K562 (cell line): ENCODE results near the gene BBX.

Source experiments
- CTCF ChIP-seq, 3 experiments: IDR thresholded peaks in 2 of 3; conservative IDR thresholded peaks in 1 of 3; 2 replicates each; pipeline ENCODE4 v1.5.1; 2011 to 2012; ENCODE audit warnings: low read length in 3 of 3, mild to moderate bottlenecking in 3 of 3, control low read depth in 2 of 3, improper control_type of control experiment in 1 of 3, inconsistent platforms in 1 of 3, low read depth in 1 of 3, mixed read lengths in 1 of 3, moderate library complexity in 1 of 3; ENCODE audit not compliant: insufficient read depth in 2 of 3
- FOXA1 ChIP-seq: fragments of 450-650 bp; IDR thresholded peaks from 2 replicates; pipeline ENCODE4 v1.6.1; 2016; ENCODE audit warnings: mild to moderate bottlenecking, borderline replicate concordance
- HDAC1 ChIP-seq, 2 experiments: fragments of 450-650 bp; IDR thresholded peaks; 2 replicates each; pipeline ENCODE4 v1.6.1; 2016 to 2017; ENCODE audit warnings: inconsistent platforms in 1 of 2, mild to moderate bottlenecking in 1 of 2, moderate library complexity in 1 of 2
- HNRNPLL ChIP-seq: fragments of 200-400 bp; formaldehyde crosslinking; IDR thresholded peaks from 2 replicates; pipeline ENCODE4 v1.6.1; 2017; ENCODE audit warnings: low read length, low read depth, mild to moderate bottlenecking; ENCODE audit not compliant: poor library complexity, severe bottlenecking
- ILK ChIP-seq: fragments of 450-650 bp; IDR thresholded peaks from 2 replicates; pipeline ENCODE4 v1.6.1; 2016; ENCODE audit warnings: missing genetic modification characterization, low read depth, mild to moderate bottlenecking, missing compliant biosample characterization, moderate library complexity, borderline replicate concordance
- NFE2L1 ChIP-seq: fragments of 450-650 bp; IDR thresholded peaks from 2 replicates; pipeline ENCODE4 v1.6.1; 2016; ENCODE audit warnings: missing genetic modification characterization, low read depth, mild to moderate bottlenecking, missing compliant biosample characterization, moderate library complexity, borderline replicate concordance
- RFX7 ChIP-seq: fragments of 250-450 bp; sonication (Bioruptor Pico); IDR thresholded peaks from 2 replicates; pipeline ENCODE4 v1.5.1; 2021; ENCODE audit warnings: mild to moderate bottlenecking
- TCF7L2 ChIP-seq: fragments of 150-350 bp; IDR thresholded peaks from 2 replicates; pipeline ENCODE4 v1.6.1; 2016; ENCODE audit warnings: low read depth, mild to moderate bottlenecking, low read length, moderate library complexity
- TEAD4 ChIP-seq, 2 experiments: sonication (generic) in 1 of 2; formaldehyde crosslinking in 1 of 2; IDR thresholded peaks; 2 replicates each; pipeline versions ENCODE4 v1.6.1 to v1.8.0; 2012 to 2022; ENCODE audit warnings: borderline replicate concordance in 1 of 2, inconsistent platforms in 1 of 2, low read length in 1 of 2, mild to moderate bottlenecking in 1 of 2, missing genetic modification reagents in 1 of 2
- TSHZ1 ChIP-seq: fragments of 250-450 bp; sonication (Bioruptor Pico); IDR thresholded peaks from 2 replicates; pipeline ENCODE4 v1.4.0; 2020; ENCODE audit warnings: mild to moderate bottlenecking, moderate library complexity
- UBTF ChIP-seq, 2 experiments: IDR thresholded peaks; 2 replicates each; pipeline ENCODE4 v1.6.1; 2012; ENCODE audit warnings: improper control_type of control experiment in 2 of 2, low read depth in 2 of 2, low read length in 2 of 2, borderline replicate concordance in 1 of 2
- USF1 ChIP-seq: sonication (generic); formaldehyde crosslinking; IDR thresholded peaks from 2 replicates; pipeline ENCODE4 v1.9.0; 2022; ENCODE audit warnings: mild to moderate bottlenecking, missing genetic modification reagents
- ZKSCAN3 ChIP-seq: fragments of 250-450 bp; sonication (Bioruptor Pico); IDR thresholded peaks from 2 replicates; pipeline ENCODE4 v1.4.0; 2020
- ZNF274 ChIP-seq: IDR thresholded peaks from 2 replicates; pipeline ENCODE4 v1.6.1; 2011; ENCODE audit warnings: low read depth, mild to moderate bottlenecking, low read length, moderate library complexity, borderline replicate concordance

GRCh38 chr3:107847791-107848190 lies 325.0 kb downstream of the BBX start:
- TF ChIP-seq NFE2L1 (no peak), FOXA1 (no peak), CTCF (IDR thresholded peaks at IDR 0.05 in 2 of 3, conservative IDR thresholded peaks at IDR 0.05 in 1 of 3; ENCODE audit: insufficient read depth in 2 of 3, low read depth in 1 of 3, low read length in 3 of 3) (no peak), TCF7L2 (no peak), USF1 (CRISPR knock-in tag) (no peak), ZNF274 (no peak), RFX7 (CRISPR knock-in tag) (no peak), TEAD4 (IDR thresholded peaks at IDR 0.05; ENCODE audit: low read length) (no peak), TEAD4 (CRISPR knock-in tag; IDR thresholded peaks at IDR 0.05; ENCODE audit: borderline replicate concordance) (no peak), ILK (tag) (no peak), ZKSCAN3 (no peak), HDAC1 (IDR thresholded peaks at IDR 0.05) (no peak), HNRNPLL (no peak), UBTF (IDR thresholded peaks at IDR 0.05; ENCODE audit: borderline replicate concordance in 1 of 2, low read depth in 2 of 2, low read length in 2 of 2) (no peak), TSHZ1 (no peak)
